CD4-positive, alpha-beta T cell treated with Interleukin-1 beta for 1 hour (primary cell): ENCODE results near the gene SNX12.
"Not testable (repeated sequence)": the region's sequence is repeated elsewhere in the genome, so short reads cannot be mapped to it uniquely, and the experiment has no call there.

ENCODE experiments used
- DNase-seq, 2 donors: peaks; one replicate each; pipeline ENCODE4 v3.0.0-alpha.2; 2020 to 2022

Gene SNX12

GRCh38 chrX:71085900-71086299 is 17.8 kb upstream of the SNX12 start:
- no peak for DNase-seq

- no peak for DNase-seq
Measured at GRCh38 chrX:71082822-71083221, 14.7 kb upstream of the SNX12 start.

GRCh38 chrX:71082124-71082647 is 14.1 kb upstream of the SNX12 start:
- no peak for DNase-seq

GRCh38 chrX:71081330-71082123 is 13.4 kb upstream of the SNX12 start:
- no peak for DNase-seq

- DNase-seq: no peak
Measured at GRCh38 chrX:71070531-71070930, 2.4 kb upstream of the SNX12 start.

GRCh38 chrX:71067712-71068043 is 456 bp downstream of the SNX12 start:
- DNase-seq: no peak

GRCh38 chrX:71067089-71067488 is 1.0 kb downstream of the SNX12 start:
- DNase-seq: no peak

GRCh38 chrX:71060127-71060526 is 8.0 kb downstream of the SNX12 start:
- no peak for DNase-seq

GRCh38 chrX:71057848-71058530 is 10.1 kb downstream of the SNX12 start:
- DNase-seq: no peak

- no peak for DNase-seq
Measured at GRCh38 chrX:71056867-71057266, 11.3 kb downstream of the SNX12 start.

- peak; percentile 13 to 32 for DNase-seq
Measured at GRCh38 chrX:71053217-71053621, 14.9 kb downstream of the SNX12 start.

GRCh38 chrX:71052721-71053120 is 15.4 kb downstream of the SNX12 start:
- DNase-seq: no peak

- not testable (repeated sequence) for DNase-seq
Measured at GRCh38 chrX:71047891-71048290, 20.2 kb downstream of the SNX12 start.

- no peak for DNase-seq
Measured at GRCh38 chrX:71017396-71017939, 50.7 kb downstream of the SNX12 start.
